SU-DHL-6 (cell line): ENCODE measurements around the gene BRSK2.

ENCODE experiments used
- H2AFZ ChIP-seq: fragments of 200-600 bp; sonication (generic); 2 replicates; pipeline ENCODE4 v1.6.1; 2014; ENCODE audit warnings: low read depth, mild to moderate bottlenecking, moderate library complexity, mixed read lengths, antibody characterized with exemption, low read length; ENCODE audit not compliant: severe bottlenecking
- H3F3A ChIP-seq: fragments of 200-600 bp; shearing (Covaris generic); 2 replicates; pipeline ENCODE4 v1.6.0; 2016; ENCODE audit warnings: antibody characterized with exemption, mild to moderate bottlenecking; ENCODE audit not compliant: insufficient read depth
- H3K27ac ChIP-seq: fragments of 200-600 bp; sonication (generic); 2 replicates; pipeline ENCODE4 v1.5.1; 2016; ENCODE audit warnings: low read depth, mild to moderate bottlenecking, low read length, moderate library complexity, mixed read lengths
- H3K27me3 ChIP-seq: fragments of 200-600 bp; sonication (generic), shearing (Covaris generic); 2 replicates; pipeline ENCODE4 v1.6.0; 2014; ENCODE audit warnings: mild to moderate bottlenecking, low read length
- H3K36me3 ChIP-seq: fragments of 200-600 bp; sonication (generic); 2 replicates; pipeline ENCODE4 v1.6.1; 2014; ENCODE audit warnings: mild to moderate bottlenecking, low read length, mixed read lengths
- H3K4me2 ChIP-seq: fragments of 300-600, 200-600 bp; shearing (Covaris generic), sonication (generic); 2 replicates; pipeline ENCODE4 v1.6.0; 2014; ENCODE audit warnings: low read length, low read depth, mild to moderate bottlenecking; ENCODE audit not compliant: poor library complexity, severe bottlenecking
- H3K4me3 ChIP-seq: fragments of 200-600 bp; sonication (generic); 2 replicates; pipeline ENCODE4 v1.5.1; 2014; ENCODE audit warnings: antibody characterized with exemption, low read length, mild to moderate bottlenecking, mixed read lengths; ENCODE audit not compliant: insufficient read depth, poor library complexity, severe bottlenecking
- H3K79me2 ChIP-seq: fragments of 200-600 bp; sonication (generic); 2 replicates; pipeline ENCODE4 v1.6.1; 2014; ENCODE audit warnings: mild to moderate bottlenecking, low read length, moderate library complexity; ENCODE audit not compliant: insufficient read depth
- H3K9ac ChIP-seq: fragments of 200-600 bp; sonication (generic); 2 replicates; pipeline ENCODE4 v1.7.0; 2014; ENCODE audit warnings: mild to moderate bottlenecking, low read length
- H3K9me2 ChIP-seq: fragments of 200-600 bp; sonication (generic); replicated peaks from 2 replicates; pipeline ENCODE4 v1.6.1; 2014; ENCODE audit warnings: low read length; ENCODE audit not compliant: insufficient read depth
- H3K9me3 ChIP-seq: fragments of 200-600 bp; sonication (generic); 2 replicates; pipeline ENCODE4 v1.6.1; 2014; ENCODE audit warnings: low read length, mixed read lengths; ENCODE audit not compliant: insufficient read depth
- H4K20me1 ChIP-seq: fragments of 200-600 bp; sonication (generic); 2 replicates; pipeline ENCODE4 v1.6.1; 2014; ENCODE audit warnings: low read depth, mild to moderate bottlenecking, antibody characterized with exemption, low read length, moderate library complexity, mixed read lengths
- CTCF ChIP-seq: fragments of 200-600 bp; sonication (generic); IDR thresholded peaks from one replicate; pipeline ENCODE4 v1.5.1; 2017; ENCODE audit warnings: antibody characterized with exemption, mild to moderate bottlenecking, low read length, moderate library complexity; ENCODE audit not compliant: insufficient read depth, poor library complexity, severe bottlenecking
- EZH2phosphoT487 ChIP-seq: fragments of 200-600 bp; sonication (generic), shearing (Covaris generic); conservative IDR thresholded peaks from 2 replicates; pipeline ENCODE4 v1.6.1; 2018; ENCODE audit warnings: mild to moderate bottlenecking, antibody characterized with exemption, low read length, moderate library complexity, mixed read lengths

Gene BRSK2

GRCh38 chr11:1498262-1498661, 108.5 kb downstream of the BRSK2 start:
- Histone ChIP-seq H3K27me3 (no peaks in the 10 kb centered on the region), H4K20me1 (peaks cover 39% of the 10 kb centered on the region; the same call in 1 of the 2 replicates), H3K4me3 (no peak overlapping the region), H3F3A (no peaks in the 10 kb centered on the region), H3K27ac (no peak overlapping the region), H3K36me3 (no peaks in the 10 kb centered on the region), H3K4me2 (no peak overlapping the region), H2AFZ (no peak overlapping the region), H3K9me2 (no peaks in the 10 kb centered on the region), H3K9me3 (no peaks in the 10 kb centered on the region), H3K9ac (no peak overlapping the region), H3K79me2 (peaks cover 47% of the 10 kb centered on the region)
- TF ChIP-seq EZH2phosphoT487 (no peak), CTCF (no peak)

GRCh38 chr11:1499261-1499890, 109.6 kb downstream of the BRSK2 start:
- no peak overlapping the region for H3K27ac ChIP-seq
- H3K79me2 ChIP-seq = peaks cover 37% of the 10 kb centered on the region
- H3F3A ChIP-seq = no peaks in the 10 kb centered on the region
- no peak overlapping the region for H3K4me2 ChIP-seq
- no peaks in the 10 kb centered on the region for H3K9me2 ChIP-seq
- no peak overlapping the region for H3K9ac ChIP-seq
- no peaks in the 10 kb centered on the region for H3K9me3 ChIP-seq
- TF ChIP-seq EZH2phosphoT487 = no peak
- no peak for TF ChIP-seq CTCF
- no peak overlapping the region for H2AFZ ChIP-seq
- H4K20me1 ChIP-seq = peaks cover 28% of the 10 kb centered on the region; the same call in 1 of the 2 replicates
- H3K27me3 ChIP-seq = no peaks in the 10 kb centered on the region
- H3K4me3 ChIP-seq = no peak overlapping the region
- no peaks in the 10 kb centered on the region for H3K36me3 ChIP-seq

- no peak overlapping the region for H3K9ac ChIP-seq
- H3K27ac ChIP-seq = no peak overlapping the region
- H3K4me2 ChIP-seq = no peak overlapping the region
- no peak overlapping the region for H2AFZ ChIP-seq
- H3F3A ChIP-seq = no peaks in the 10 kb centered on the region
- H3K9me3 ChIP-seq = no peaks in the 10 kb centered on the region
- TF ChIP-seq CTCF = no peak
- TF ChIP-seq EZH2phosphoT487 = no peak
- H3K4me3 ChIP-seq = no peak overlapping the region
- no peaks in the 10 kb centered on the region for H3K27me3 ChIP-seq
- no peaks in the 10 kb centered on the region for H3K9me2 ChIP-seq
- H3K36me3 ChIP-seq = no peaks in the 10 kb centered on the region
- H4K20me1 ChIP-seq = peaks cover 24% of the 10 kb centered on the region; the same call in 1 of the 2 replicates
- H3K79me2 ChIP-seq = peaks cover 33% of the 10 kb centered on the region
Measured at GRCh38 chr11:1499899-1500298, 110.2 kb downstream of the BRSK2 start.
